GM12874 (cell line): ENCODE data around the gene MRFAP1.

Experiments used
- TF ChIP-seq, protein P1 (sequence below): IDR thresholded peaks from 2 replicates; pipeline ENCODE4 v1.5.1; 2011; ENCODE audit warnings: low read depth, mild to moderate bottlenecking, control low read depth, low read length, moderate library complexity; ENCODE audit not compliant: insufficient read depth

The MRFAP1 gene

GRCh38 chr4:6626066-6626465, 14.4 kb upstream of the MRFAP1 start:
- TF ChIP-seq, protein P1, sequence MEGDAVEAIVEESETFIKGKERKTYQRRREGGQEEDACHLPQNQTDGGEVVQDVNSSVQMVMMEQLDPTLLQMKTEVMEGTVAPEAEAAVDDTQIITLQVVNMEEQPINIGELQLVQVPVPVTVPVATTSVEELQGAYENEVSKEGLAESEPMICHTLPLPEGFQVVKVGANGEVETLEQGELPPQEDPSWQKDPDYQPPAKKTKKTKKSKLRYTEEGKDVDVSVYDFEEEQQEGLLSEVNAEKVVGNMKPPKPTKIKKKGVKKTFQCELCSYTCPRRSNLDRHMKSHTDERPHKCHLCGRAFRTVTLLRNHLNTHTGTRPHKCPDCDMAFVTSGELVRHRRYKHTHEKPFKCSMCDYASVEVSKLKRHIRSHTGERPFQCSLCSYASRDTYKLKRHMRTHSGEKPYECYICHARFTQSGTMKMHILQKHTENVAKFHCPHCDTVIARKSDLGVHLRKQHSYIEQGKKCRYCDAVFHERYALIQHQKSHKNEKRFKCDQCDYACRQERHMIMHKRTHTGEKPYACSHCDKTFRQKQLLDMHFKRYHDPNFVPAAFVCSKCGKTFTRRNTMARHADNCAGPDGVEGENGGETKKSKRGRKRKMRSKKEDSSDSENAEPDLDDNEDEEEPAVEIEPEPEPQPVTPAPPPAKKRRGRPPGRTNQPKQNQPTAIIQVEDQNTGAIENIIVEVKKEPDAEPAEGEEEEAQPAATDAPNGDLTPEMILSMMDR = no peak

DNA sequence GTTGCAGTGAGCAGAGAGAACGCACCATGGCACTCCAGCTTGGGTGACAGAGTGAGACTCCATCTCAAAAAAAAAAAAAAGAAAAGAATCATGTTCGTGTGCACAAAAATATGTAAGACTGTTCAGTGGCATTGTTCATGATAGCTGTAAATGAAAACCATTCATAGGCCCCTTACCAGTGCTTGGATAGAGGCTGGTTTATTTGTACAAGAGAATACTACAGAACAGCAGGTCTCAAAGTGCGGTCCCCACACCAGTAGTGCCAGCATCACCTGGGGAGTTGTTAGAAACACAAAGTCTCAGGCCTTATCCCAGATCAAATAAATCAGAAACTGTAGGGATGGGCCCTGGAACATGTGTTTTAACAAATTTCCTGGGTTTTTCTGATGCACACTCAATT, 12.7 kb upstream of the MRFAP1 start:
- TF ChIP-seq, protein P1 = no peak

DNA sequence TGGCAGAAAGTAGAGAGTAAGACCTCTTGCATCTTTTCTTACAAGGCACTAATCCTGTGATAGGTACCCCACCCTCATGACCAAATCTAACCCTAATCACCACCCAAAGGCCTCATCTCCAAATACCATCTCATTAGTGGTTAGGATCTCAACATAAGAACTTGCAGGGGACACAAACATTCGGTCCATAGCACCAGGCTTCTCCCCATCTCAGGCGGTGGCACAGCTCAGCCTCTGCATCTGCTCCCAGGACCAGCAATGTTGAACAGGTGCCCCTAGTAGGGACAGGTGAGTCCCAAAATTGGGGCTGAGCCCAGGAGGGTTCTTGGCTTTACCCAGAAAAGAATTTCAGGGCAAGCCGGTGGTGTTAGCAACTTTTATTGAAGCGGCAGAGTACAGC, 8.4 kb upstream of the MRFAP1 start:
- TF ChIP-seq, protein P1 = no peak

- TF ChIP-seq, protein P1 = no peak
These were observed 7.2 kb upstream of the MRFAP1 start for GRCh38 chr4:6633091-6633906.

GRCh38 chr4:6634746-6635145, 5.7 kb upstream of the MRFAP1 start:
- TF ChIP-seq, protein P1 = no peak

DNA sequence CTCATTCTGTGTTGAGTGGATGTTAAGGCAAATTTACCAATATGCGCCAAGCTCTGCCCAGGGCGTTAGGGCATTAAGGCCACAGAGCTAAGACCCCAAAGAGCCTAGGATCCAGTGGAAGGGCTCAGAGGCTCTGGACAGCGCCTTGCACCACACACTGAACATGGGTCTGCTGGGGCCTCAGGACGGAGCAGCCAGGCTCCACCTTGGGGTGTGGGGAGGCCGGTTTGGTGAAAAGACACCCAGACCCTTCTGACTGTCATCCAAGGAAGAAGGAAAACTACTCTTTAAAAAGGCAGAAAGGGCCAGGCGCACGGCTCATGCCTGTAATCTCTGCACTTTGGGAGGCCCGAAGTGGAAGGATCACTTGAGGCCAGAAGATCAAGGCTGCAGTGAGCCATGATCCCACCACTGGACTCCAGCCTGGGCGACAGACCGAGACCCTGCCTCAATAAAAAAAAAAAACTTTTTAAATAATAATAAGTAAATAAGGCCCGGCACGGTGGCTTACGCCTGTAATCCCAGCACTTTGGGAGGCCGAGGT, 1.3 kb upstream of the MRFAP1 start:
- TF ChIP-seq, protein P1 = no peak

DNA sequence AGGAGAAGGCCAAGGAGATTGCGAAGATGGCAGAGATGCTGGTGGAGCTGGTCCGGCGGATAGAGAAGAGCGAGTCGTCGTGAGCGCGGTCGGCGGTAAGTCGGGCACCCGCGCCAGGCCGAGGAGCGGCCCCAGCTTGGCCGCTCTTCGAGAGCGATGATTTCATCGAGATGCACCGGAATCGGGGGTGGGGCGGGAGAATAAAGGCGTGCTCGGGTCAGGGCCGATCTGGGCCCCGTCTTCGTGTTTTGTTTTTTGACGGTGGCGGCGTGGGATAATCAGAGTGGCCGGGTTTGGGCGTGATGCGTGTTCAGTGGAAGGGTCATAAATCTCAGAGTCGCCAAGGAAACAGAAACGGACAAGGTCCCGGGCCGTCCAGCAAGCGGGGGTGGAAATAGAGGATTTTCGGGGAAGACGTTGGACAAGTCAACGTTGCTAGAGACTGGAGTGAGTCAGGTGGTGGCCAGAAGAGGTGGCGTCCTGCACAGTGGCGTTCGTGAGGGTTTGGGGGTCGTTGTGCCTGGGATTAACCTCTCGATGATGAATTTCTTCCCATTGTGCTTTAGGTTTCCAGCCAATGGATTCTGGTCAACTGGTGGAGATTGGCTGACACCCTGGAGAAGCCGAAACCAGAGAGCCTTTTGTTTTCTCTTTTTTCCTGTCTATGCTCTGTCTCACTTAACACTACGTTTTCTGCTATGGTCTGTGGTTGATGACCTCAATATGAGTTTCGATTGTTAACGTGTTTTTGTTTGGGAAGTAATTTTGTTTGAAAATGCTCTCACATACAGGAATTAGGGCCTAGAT, 882 bp downstream of the MRFAP1 start:
- TF ChIP-seq, protein P1 = no peak
